PC-9 (cell line): ENCODE measurements around the gene ITGA4.

ENCODE experiments used
- CTCF ChIP-seq: fragments of 200-600 bp; sonication (generic); conservative IDR thresholded peaks from 2 replicates; pipeline ENCODE4 v1.6.1; 2017; ENCODE audit warnings: mixed run types, antibody characterized with exemption, mild to moderate bottlenecking, moderate library complexity
- EZH2 ChIP-seq: fragments of 200-600 bp; sonication (generic); IDR thresholded peaks from 2 replicates; pipeline ENCODE4 v1.8.0; 2017; ENCODE audit warnings: antibody characterized with exemption, low read depth

GRCh38 chr2:181516992-181517391, 59.8 kb downstream of the ITGA4 start:
- TF ChIP-seq CTCF (no peak), EZH2 (no peak)
